GM18511 (cell line): ENCODE data around the gene CDK11B.
"Not testable (repeated sequence)": the region's sequence is repeated elsewhere in the genome, so short reads cannot be mapped to it uniquely, and the experiment has no call there.

Source experiments
- ATAC-seq: cut with Tn5 transposase; IDR thresholded peaks from one replicate; pipeline ENCODE4 v1.9.1; 2021; ENCODE audit warnings: mild to moderate bottlenecking, moderate library complexity; ENCODE audit not compliant: unreplicated experiment

The CDK11B gene

GRCh38 chr1:1662830-1663560, 4.2 kb upstream of the CDK11B start:
- ATAC-seq = not testable (repeated sequence)

DNA sequence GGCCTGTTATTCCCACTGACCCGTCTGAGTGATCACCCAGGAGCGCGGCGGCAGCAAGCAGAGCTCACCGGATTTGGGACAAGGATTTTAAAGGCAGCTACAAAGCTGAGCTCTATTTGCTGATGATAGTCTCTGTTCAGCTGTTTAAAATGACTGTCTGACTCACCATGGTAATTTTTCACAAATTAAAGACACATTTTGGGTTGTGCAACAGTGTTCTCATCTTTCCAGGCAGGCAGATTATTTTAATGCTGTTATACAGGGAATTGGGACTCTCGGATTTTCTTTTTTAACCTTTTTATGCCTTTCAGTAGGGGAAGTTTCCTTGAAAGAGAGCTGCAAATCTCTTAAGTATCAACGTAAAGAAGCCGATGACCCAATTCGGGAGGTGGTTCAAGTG, 3.6 kb upstream of the CDK11B start:
- ATAC-seq = not testable (repeated sequence)

DNA sequence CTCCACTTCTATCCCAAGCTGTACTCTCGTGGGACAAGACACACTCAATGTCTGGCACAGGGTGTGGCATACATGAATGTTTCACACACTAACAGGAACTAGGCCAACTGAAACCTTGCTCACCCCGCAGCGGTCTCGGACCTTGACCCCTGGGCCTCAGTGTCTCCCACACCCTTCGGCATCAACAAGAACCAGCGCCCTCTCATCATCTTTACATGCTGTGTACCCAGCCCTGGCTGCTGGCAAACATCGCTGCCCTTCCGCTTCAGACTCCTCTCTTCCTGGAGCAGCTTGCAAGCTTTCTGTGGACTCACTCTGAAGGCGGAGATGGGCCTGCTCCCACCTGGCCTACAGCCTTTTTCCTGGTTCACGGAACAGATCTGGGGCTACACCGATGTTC, 10.5 kb downstream of the CDK11B start:
- ATAC-seq = not testable (repeated sequence)

- not testable (repeated sequence) for ATAC-seq
Observed at GRCh38 chr1:1647567-1648241, 11.1 kb downstream of the CDK11B start.

DNA sequence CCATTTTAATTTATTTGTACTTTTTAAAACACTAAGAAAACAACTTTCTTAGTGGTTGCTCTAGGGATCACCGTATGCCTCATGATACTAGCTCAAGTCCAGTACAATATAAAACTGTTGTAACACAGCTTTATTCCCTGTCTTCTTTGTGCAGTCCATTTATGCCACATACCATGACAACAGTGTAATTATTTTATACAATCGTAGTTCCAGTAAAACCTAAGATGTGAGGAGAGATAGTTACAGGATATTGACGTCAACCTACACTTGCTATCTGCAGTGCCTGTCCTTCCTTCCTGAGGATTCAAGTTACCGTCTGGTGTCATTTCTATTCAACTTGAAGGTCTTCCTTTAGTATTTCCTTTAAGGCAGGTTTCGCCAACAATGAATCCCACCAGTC, 12.5 kb downstream of the CDK11B start:
- ATAC-seq = not testable (repeated sequence)

DNA sequence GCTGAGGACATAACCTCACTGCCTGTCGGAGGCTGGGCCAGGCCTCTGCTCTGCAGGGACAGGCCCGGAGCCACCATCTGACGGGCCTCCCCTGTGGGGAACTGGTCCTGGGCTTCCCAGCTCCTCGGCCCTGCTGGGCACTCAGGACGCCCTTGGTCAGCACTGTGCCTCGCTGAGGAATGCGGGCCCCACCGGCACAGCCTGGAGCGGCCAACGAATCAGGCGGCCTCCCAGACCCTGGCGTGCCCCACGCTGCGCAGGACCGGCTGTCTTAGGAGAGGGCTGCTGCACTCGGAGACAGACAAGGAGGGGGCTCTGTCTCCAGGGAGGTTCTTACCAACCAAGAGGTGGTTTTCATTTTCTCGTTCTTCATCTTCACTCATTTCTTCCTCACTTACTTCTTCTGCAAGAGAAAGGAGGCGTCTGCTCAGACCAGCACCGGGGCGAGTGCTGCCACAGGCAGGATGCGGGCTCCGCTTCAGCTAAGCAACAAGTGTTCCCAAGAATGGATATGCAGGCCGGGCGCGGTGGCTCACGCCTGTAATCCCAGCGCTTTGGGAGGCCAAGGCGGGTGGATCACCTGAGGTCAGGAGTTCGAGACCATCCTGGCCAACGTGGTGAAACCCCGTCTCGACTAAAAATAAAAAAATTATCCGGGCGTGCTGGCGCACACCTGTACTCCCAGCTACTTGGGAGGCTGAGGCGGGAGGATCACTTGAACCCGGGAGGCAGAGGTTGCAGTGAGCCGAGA, 17.9 kb downstream of the CDK11B start:
- ATAC-seq = not testable (repeated sequence)

DNA sequence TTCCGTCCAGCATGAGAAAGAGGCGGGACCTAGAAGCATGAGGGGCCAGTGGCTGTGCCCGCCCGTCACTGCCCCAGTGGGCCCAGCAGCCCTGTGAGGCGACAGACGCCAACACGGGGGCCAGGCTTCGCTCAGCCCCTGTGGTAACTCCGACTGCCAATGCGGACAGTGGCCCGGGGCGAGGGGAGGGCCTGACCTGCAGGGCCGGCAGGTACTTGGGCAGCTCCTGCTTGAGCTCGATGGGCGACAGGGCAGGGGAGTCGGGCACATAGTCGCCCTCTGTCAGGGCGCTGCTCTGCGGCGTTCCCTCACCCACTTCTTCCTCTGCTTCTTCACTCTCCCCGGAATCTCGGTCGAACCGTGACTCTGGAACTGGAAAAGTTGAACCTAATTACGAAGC, 18.7 kb downstream of the CDK11B start:
- not testable (repeated sequence) for ATAC-seq

GRCh38 chr1:1639368-1639767, 19.4 kb downstream of the CDK11B start:
- not testable (repeated sequence) for ATAC-seq

DNA sequence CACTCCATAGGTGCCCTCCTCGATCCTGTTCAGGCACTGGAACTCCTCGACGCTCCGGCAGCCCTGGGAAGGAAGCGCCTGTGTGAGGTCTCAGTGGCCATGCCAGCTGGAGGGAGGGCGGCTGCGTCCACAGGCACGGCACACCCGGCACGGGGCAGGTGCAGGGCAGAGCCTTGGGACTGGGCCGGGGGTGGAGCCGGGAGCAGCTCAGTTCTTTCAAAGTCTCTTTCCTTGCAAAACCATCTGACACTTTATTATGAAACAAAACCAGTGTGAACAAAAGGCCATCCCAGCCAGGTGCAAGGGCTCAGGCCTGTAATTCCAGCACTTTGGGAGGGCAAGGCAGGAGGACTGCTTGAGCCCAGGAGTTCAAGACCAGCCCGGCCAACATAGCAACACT, 20.3 kb downstream of the CDK11B start:
- ATAC-seq = not testable (repeated sequence)

DNA sequence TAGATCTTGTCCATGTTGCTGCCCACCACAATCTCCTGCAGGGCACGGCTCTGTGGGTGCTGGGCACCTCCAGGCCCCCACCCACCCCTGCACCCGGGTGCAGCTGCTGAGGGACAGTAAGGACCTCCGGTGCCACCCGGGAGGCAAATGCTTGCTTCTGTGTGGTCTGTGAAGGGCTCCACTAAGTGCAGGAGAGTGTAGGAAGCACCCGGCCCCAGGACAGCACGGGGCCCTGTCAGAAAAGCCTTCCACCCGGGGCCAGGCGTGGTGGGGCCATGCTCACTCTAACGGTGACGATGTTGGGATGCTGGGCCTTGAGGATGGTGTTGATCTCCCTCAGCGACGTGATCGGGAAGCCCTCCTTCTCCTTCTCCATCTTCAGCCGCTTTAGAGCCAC, 21.3 kb downstream of the CDK11B start:
- not testable (repeated sequence) for ATAC-seq

DNA sequence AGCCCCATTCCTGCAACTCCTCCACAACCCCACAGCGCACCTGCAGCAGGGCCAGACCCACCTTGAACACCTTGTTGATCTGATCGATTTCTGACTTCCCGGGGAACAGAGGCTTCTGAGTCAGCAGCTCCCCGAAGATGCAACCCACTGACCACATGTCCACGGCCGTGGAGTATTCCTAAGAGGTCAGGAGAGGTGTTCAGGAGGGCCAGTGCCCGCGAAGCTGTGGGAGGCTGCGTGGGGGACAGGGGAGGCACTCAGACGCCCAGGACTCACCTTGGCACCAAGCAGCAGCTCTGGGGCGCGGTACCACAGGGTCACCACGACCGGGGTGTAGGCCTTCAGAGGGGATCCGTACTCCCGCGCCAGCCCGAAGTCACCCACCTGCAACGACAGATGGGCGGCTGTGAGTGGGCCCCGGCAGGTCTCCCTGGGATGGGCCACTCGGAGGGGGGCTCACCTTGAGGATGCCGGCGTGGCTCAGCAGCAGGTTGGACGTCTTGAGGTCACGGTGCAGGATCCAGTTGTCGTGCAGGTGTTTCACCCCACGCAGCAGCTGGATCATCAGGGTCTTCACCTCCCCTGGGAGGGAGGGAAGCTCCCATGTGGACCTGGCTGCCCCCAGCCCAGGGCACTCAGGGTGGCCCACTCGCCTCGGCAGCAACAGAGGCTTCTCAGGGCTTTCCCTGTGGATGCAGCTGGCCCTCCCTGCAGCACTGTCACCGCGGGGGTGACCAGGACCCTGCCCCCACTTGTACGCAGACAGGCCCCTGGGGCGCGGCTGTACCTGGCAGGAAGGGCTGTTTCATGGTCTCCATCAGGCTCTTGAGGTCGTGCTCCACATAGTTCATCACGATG, 22.0 kb downstream of the CDK11B start:
- not testable (repeated sequence) for ATAC-seq

GRCh38 chr1:1634613-1635012, 24.2 kb downstream of the CDK11B start:
- ATAC-seq = not testable (repeated sequence)

GRCh38 chr1:1633409-1633808, 25.4 kb downstream of the CDK11B start:
- not testable (repeated sequence) for ATAC-seq

- ATAC-seq = no peak
Observed at GRCh38 chr1:1631782-1632420, 26.9 kb downstream of the CDK11B start, which contains the start of gene MMP23B. Gene MMP23B, plus strand, starts transcription at chr1:1632173. Its CDS starts 46 bp downstream, at chr1:1632219.

GRCh38 chr1:1630965-1631781, 27.6 kb downstream of the CDK11B start:
- ATAC-seq = no peak

- ATAC-seq = peak; percentile 66
Observed at GRCh38 chr1:1630191-1630964, 28.4 kb downstream of the CDK11B start.

DNA sequence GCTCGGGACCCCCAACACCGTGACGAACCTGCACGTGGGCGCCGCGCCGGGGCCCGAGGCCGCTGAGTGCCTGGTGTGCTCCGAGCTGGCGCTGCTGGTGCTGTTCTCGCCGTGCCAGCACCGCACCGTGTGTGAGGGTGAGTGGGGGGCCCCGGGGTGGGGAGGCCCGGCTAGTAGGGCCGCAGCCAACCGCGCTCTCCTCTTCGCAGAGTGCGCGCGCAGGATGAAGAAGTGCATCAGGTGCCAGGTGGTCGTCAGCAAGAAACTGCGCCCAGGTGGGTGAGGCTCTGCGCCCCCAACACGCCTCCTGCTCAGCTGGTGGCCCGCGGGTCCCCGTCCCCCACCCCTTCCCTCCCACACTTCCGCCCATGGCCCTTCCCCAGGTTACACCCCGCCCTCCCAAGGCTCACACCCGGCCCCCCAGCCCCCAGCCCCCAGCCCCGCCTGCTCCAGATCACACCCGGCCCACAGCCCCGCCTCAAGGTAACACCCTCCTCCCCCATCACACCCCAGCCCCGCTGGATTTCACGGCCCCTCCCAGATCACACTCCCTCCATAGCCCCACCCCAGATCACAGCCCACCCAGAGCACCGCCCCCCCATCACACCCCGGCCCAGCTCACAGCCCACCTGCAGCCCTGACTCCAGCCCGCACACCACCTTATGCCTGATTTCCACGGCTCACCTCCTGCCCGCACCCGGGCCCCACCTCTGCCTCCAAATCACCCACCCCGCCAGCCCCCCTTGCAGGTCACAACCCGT, 29.2 kb downstream of the CDK11B start:
- ATAC-seq = no peak
